HepG2 (cell line): ENCODE measurements around the gene FAM174C. TPM values are rescaled to one million over a fixed set of nuclear protein-coding genes. Genes with fewer than 3 reads are reported as not detected.

ENCODE experiments used
- AKAP8 ChIP-seq: sonication (generic); formaldehyde crosslinking; IDR thresholded peaks from 2 replicates; pipeline ENCODE4 v1.5.1; 2020; ENCODE audit warnings: mild to moderate bottlenecking, missing genetic modification reagents
- DNMT3B ChIP-seq: conservative IDR thresholded peaks from 2 replicates; pipeline ENCODE4 v1.6.1; 2016; ENCODE audit warnings: missing biosample characterization, control low read depth
- ELF1 ChIP-seq: sonication (generic); formaldehyde crosslinking; IDR thresholded peaks from 2 replicates; pipeline ENCODE4 v1.4.0; 2020; ENCODE audit warnings: missing genetic modification reagents
- FOXA1 ChIP-seq, 2 experiments: fragments of 450-650 bp in 1 of 2; sonication (generic) in 1 of 2; formaldehyde crosslinking in 1 of 2; IDR thresholded peaks; 2 replicates each; pipeline versions ENCODE4 v1.4.0 to v1.6.1; 2016 to 2020; ENCODE audit warnings: missing genetic modification reagents in 1 of 2
- FOXC1 ChIP-seq: sonication (generic); formaldehyde crosslinking; IDR thresholded peaks from 2 replicates; pipeline ENCODE4 v1.8.0; 2022; ENCODE audit warnings: mild to moderate bottlenecking, missing genetic modification reagents, borderline replicate concordance
- FOXO1 ChIP-seq: sonication (generic); formaldehyde crosslinking; IDR thresholded peaks from 2 replicates; pipeline ENCODE4 v1.4.0; 2020; ENCODE audit warnings: missing genetic modification reagents
- GLI4 ChIP-seq: sonication (generic); formaldehyde crosslinking; IDR thresholded peaks from 2 replicates; pipeline ENCODE4 v1.5.1; 2020; ENCODE audit warnings: missing genetic modification reagents, mild to moderate bottlenecking, moderate library complexity, borderline replicate concordance
- GZF1 ChIP-seq: sonication (generic); formaldehyde crosslinking; IDR thresholded peaks from 2 replicates; pipeline ENCODE4 v1.5.1; 2020; ENCODE audit warnings: mild to moderate bottlenecking, missing genetic modification reagents
- KDM2A ChIP-seq: sonication (generic); formaldehyde crosslinking; IDR thresholded peaks from 2 replicates; pipeline ENCODE4 v1.4.0; 2020; ENCODE audit warnings: low read depth, missing genetic modification reagents, borderline replicate concordance
- KLF12 ChIP-seq: sonication (generic); formaldehyde crosslinking; IDR thresholded peaks from 2 replicates; pipeline ENCODE4 v1.4.0; 2020; ENCODE audit warnings: missing genetic modification reagents, borderline replicate concordance
- MIER2 ChIP-seq: IDR thresholded peaks from 2 replicates; pipeline ENCODE4 v1.6.1; 2016; ENCODE audit warnings: missing biosample characterization, missing genetic modification reagents
- NFYC ChIP-seq: IDR thresholded peaks from 2 replicates; pipeline ENCODE4 v1.6.1; 2016; ENCODE audit warnings: missing genetic modification reagents, missing compliant biosample characterization
- RARA ChIP-seq: IDR thresholded peaks from 2 replicates; pipeline ENCODE4 v1.6.1; 2016; ENCODE audit warnings: missing genetic modification reagents, missing compliant biosample characterization
- THAP11 ChIP-seq: IDR thresholded peaks from 2 replicates; pipeline ENCODE4 v1.6.1; 2016; ENCODE audit warnings: missing biosample characterization, missing genetic modification reagents
- ZBTB8A ChIP-seq: sonication (generic); formaldehyde crosslinking; IDR thresholded peaks from 2 replicates; pipeline ENCODE4 v1.4.0; 2020; ENCODE audit warnings: mild to moderate bottlenecking, low read depth, missing genetic modification reagents, borderline replicate concordance
- ZNF318 ChIP-seq: sonication (generic); formaldehyde crosslinking; IDR thresholded peaks from 2 replicates; pipeline ENCODE4 v1.4.0; 2020; ENCODE audit warnings: mild to moderate bottlenecking, missing genetic modification reagents
- ZNF605 ChIP-seq: sonication (generic); formaldehyde crosslinking; IDR thresholded peaks from 2 replicates; pipeline ENCODE4 v1.8.0; 2022; ENCODE audit warnings: mild to moderate bottlenecking, missing genetic modification reagents
- ZNF629 ChIP-seq: sonication (generic); formaldehyde crosslinking; conservative IDR thresholded peaks from 2 replicates; pipeline ENCODE4 v1.5.0; 2020; ENCODE audit warnings: missing genetic modification reagents
- ZNF772 ChIP-seq: sonication (generic); formaldehyde crosslinking; IDR thresholded peaks from 2 replicates; pipeline ENCODE4 v1.5.0; 2020; ENCODE audit warnings: mild to moderate bottlenecking, missing genetic modification reagents
- ZSCAN31 ChIP-seq: sonication (generic); formaldehyde crosslinking; IDR thresholded peaks from 2 replicates; pipeline ENCODE4 v1.5.0; 2020; ENCODE audit warnings: low read depth, mild to moderate bottlenecking, missing genetic modification reagents
- polyA plus RNA-seq, 8 experiments: library from polyadenylated mRNA; depleted of rRNA in 3 of 8; stranded (reverse) in 7 of 8; unstranded in 1 of 8; fragments of >200 nt; fragmentation: Illumina TruSeq in 4 of 8; extraction: Trizol in 4 of 8; gene quantifications; 2 replicates each; pipeline versions ENCODE4 v1.2.1 to v1.2.3, GENCODE V29; 2011 to 2016; ENCODE audit warnings: low read depth in 4 of 8, missing spikeins in 1 of 8, mixed read lengths in 1 of 8; ENCODE audit not compliant: insufficient read depth in 1 of 8
- total RNA-seq, 5 experiments: library from RNA; depleted of rRNA; stranded (reverse); fragments of >200 nt; fragmentation: Illumina TruSeq; extraction: Trizol; gene quantifications; 2 replicates each; pipeline ENCODE4 v1.2.3, GENCODE V29; 2016; ENCODE audit warnings: low read depth in 1 of 5
- TF ChIP-seq, protein P1 (sequence below): IDR thresholded peaks from 2 replicates; pipeline ENCODE4 v1.6.1; 2018; ENCODE audit warnings: missing genetic modification reagents, mild to moderate bottlenecking, missing compliant biosample characterization
- TF ChIP-seq, protein P2 (sequence below): sonication (generic); formaldehyde crosslinking; IDR thresholded peaks from 2 replicates; pipeline ENCODE4 v1.8.1; 2023; ENCODE audit warnings: mild to moderate bottlenecking, moderate library complexity, missing genetic modification reagents

The FAM174C gene
- total and polyA plus RNA-seq, 2 of the 13 experiments (the other 11 are each of a cell fraction or from before 2014, with no cell fraction given), result 19.5 to 31.3 TPM

- 0 out of 2 replicates have a peak, but pooled peaks have one; percentile 21 for TF ChIP-seq ZNF318 (CRISPR knock-in tag)
- TF ChIP-seq DNMT3B (CRISPR knock-in tag), result 0 out of 2 replicates have a peak, but pooled peaks have one; percentile 81
- TF ChIP-seq KDM2A, result no peak
- no peak for TF ChIP-seq KLF12
- TF ChIP-seq ELF1, result peak; percentile 48; the same call in 1 of the 2 replicates
- TF ChIP-seq MIER2, result 0 out of 2 replicates have a peak, but pooled peaks have one; percentile 7
- TF ChIP-seq FOXO1 (CRISPR knock-in tag), result 0 out of 2 replicates have a peak, but pooled peaks have one; percentile 10
- no peak for TF ChIP-seq ZNF629 (CRISPR knock-in tag)
- TF ChIP-seq ZNF605 (CRISPR knock-in tag), result no peak
- TF ChIP-seq, protein P1, sequence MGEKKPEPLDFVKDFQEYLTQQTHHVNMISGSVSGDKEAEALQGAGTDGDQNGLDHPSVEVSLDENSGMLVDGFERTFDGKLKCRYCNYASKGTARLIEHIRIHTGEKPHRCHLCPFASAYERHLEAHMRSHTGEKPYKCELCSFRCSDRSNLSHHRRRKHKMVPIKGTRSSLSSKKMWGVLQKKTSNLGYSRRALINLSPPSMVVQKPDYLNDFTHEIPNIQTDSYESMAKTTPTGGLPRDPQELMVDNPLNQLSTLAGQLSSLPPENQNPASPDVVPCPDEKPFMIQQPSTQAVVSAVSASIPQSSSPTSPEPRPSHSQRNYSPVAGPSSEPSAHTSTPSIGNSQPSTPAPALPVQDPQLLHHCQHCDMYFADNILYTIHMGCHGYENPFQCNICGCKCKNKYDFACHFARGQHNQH (CRISPR knock-in tag), result no peak
- peak; percentile 83 for TF ChIP-seq NFYC (CRISPR knock-in tag)
- no peak for TF ChIP-seq ZSCAN31 (CRISPR knock-in tag)
- TF ChIP-seq THAP11 (CRISPR knock-in tag), result peak; percentile 76; the same call in 1 of the 2 replicates
- TF ChIP-seq GZF1 (CRISPR knock-in tag), result no peak
- no peak; the same call in 1 of the 2 replicates for TF ChIP-seq RARA
- peak; percentile 46; the same call in 1 of the 2 replicates for TF ChIP-seq ZNF772 (CRISPR knock-in tag)
- TF ChIP-seq FOXC1, result 0 out of 2 replicates have a peak, but pooled peaks have one; percentile 9
- no peak for TF ChIP-seq FOXA1 (IDR thresholded peaks at IDR 0.05)
- TF ChIP-seq FOXA1 (CRISPR knock-in tag; IDR thresholded peaks at IDR 0.05), result no peak
- no peak for TF ChIP-seq ZBTB8A (CRISPR knock-in tag)
- TF ChIP-seq, protein P2, sequence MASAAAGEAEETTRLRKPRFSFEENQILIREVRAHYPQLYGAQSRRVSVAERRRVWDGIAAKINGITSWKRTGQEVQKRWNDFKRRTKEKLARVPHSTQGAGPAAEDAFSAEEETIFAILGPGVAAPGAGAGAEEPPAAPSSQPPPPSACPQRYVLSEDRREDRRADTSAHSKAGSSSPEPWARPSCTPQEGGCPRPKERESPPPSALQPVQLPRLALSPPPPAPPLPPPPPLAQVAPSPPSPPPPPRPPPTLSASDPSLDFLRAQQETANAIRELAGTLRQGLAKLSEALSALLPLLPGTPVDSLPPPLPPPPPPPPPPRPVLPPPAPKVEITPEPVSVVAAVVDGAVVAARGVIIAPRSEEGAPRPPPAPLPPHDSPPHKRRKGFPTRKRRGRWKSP (CRISPR knock-in tag), result peak; percentile 50; the same call in 1 of the 2 replicates
- no peak for TF ChIP-seq GLI4 (CRISPR knock-in tag)
- TF ChIP-seq AKAP8, result peak; percentile 92
Observed at GRCh38 chr19:1269065-1269477, 6.3 kb upstream of the FAM174C start, which contains the start of gene CIRBP (continued).
